ACHN (cell line): ENCODE measurements around the gene CSGALNACT2.

Source experiments
- DNase-seq: peaks from one replicate; pipeline ENCODE4 v3.0.0-alpha.2; 2015
- in situ Hi-C: cut with HindIII; loops from 2 replicates; pipeline ENCODE4 v1.10.0; 2017; ENCODE audit warnings: low sequenced_read_pairs, low pct_ligation_motif_present, low pct_unique_long_range_greater_than_20kb

Gene CSGALNACT2

DNA sequence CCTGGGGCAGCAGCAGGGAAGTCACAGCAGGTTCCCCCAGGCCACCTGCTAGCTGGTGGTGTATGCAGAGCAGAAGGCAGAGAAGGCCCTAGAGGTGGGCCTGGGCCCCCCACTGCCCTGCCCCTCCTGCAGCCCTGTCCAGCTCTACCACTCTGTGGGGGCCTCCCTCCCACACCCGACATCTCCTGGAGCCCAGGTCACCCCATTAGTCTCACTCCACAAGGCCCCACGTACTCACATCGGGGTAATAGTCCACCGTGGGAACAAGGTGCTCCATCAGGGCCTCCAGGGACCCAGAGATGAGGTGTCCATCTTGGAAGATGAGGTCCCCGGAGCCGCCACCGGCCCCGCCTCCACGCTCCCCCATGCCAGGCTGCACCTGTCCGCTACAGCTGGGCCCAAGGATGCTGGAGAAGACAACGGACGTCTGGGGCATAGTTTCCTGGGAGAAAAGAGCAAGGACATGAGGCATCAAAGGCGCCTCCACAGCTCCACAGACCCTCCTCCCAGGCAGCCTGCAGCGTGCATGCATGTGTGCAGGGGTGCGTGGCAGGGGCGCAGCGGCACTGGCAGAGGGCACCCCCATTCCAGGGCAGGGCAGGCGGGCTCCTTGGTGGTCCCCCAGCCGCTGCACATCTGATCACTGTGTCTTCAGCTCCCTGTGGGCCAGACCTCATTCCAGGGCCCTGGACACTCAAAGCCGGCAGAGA, 67.6 kb downstream of the CSGALNACT2 start:
- DNase-seq, result no peak
- in situ Hi-C loops, result no loop called here

DNA sequence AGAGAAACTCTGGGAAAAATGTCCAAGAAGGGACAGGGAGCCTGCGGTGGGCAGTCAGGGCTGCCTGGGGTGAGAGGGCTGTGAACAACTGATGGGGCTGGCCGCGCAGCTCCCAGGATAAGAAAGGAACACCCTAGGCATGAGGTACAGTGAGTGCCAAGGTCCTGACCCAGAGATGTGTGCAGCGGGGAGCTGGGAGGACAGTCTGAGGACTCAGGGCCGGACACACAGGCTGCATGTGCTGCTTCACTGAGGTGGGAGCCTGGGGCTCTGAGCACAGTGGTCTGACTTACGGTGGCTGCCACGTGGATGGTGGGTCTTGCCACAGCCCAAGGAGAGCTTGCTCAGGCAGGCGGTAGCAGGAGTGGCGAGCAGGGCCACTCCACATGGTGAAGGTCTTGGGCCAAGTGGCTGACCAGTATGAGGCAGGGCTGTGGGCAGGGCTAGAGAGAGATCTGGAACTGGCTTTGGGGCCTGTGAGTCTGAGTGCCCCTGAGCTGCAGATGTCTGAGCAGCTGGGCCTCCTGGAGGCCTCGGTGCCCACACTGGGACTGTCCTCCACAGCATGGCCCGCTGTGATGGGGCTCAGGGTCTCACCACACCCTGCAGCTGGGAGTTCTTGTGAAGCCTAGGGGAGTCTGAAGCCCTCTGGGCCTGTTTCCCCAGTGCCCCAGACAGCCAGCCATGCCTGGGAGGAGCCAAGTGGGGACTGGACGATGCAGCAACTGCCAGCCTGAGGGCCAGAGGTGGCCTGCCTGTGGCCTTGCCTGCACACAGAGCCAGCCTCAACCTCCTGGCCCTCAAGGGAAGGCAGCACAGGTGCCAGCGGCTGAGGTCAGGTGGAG, 68.4 kb downstream of the CSGALNACT2 start:
- in situ Hi-C loops, result no loop called here
- no peak for DNase-seq

DNA sequence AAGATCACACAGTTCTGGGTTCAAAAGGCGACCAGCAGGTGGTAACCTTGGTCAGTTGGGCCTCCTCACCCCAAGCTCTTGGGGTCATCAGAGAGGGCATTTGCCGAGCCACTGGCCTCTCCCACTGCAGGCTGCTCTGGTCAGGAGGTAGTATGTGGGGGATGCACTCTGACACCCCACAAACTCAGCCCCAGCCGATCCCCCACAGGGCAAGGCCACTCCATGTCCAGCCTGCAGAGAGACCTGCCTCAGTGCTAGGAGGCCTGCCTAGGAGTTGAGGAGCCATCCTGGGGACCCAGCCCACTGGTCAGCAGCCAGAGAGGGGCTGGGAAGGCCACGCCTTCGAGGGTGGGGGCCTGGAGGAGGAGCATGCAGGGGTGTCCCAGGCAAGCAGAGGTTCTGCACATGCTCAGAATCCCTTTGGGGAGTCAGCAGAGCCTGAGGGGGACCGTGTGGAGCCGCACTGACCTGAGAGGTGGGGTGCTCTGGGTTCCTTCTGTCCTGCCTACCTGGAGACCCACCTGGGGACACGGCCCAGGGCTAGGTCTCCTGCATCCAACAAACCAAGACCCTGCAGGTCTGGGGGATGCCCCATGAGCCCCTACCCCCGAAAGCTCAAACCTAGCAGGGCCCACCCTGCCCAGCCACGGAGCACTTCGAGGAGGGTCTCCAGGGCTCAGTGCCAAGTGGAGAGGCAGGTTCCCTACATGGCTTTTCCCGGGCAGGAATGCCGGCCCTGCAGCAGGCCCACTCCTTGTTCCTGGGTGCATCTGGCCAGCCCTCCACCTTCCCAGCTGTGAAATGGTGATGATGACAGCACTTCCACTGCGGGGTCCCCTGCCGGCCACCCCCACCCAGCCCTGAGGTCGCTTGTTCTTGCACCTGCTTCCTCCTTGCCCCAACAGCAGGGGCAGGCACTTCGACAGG, 70.2 kb downstream of the CSGALNACT2 start:
- no peak for DNase-seq
- in situ Hi-C loops, result no loop called here

DNA sequence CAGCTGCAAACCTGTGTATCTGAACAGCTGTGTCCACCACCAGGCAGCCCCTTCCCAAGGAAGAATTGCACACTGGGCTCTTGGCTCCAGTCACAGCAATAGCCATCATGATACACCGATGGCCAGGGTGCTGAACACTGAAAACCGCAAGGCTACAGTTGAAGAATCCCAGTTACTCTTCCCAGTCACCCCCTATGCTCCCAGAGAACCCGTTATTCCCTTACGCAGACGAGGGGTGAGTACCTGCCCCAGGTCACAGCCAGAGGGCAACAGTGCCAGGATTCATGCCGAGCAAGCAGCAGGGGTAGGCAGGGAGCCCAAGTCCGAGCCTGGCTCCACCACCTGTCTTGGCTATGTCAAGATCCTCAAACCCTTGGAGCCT, 70.8 kb downstream of the CSGALNACT2 start:
- DNase-seq, result no peak
- in situ Hi-C loops, result no loop called here

DNA sequence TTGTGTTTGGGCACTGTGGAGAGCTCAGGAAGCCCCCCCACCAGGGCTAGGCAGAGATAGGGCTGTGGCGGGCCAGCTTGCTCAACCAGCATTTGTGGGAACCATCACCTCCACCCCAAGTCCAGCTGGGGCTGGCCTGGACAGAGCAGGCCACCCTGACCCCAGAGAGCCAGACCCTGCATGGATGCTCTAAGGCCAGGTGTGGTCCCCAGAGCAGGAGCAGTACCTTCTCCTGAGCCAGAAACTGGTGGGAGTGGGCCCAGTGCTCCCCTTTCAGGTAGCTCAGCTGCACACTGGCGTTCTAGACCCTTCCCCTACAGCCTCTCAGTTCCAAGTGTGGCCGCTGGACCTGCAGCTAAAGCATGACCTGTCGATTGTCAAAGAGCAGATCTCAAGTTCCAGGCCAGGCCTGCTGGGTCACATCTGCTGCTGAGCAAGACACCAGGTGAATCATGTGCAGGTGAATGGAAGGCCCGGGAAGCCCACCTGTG, 71.5 kb downstream of the CSGALNACT2 start:
- in situ Hi-C loops, result no loop called here
- DNase-seq, result no peak

DNA sequence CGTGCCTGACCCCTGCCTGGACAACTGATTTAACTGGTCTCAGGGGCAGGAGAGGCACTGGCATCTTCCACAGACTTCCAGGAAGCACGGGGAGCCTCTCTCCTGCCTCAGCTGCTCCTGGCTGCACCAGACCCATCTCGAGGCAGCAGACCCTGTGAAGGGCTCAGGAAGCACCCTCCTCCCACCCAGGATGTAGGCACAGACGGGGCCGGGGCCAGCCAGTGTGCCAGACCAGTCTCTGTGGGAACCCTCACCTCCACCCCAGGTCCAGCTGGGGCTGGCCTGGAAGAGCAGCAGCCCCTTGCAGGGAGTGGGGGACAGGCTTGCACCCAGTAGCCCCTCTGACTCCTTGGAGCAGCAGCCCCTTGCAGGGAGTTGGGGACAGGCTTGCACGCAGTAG, 72.3 kb downstream of the CSGALNACT2 start:
- in situ Hi-C loops, result no loop called here
- DNase-seq, result no peak

DNA sequence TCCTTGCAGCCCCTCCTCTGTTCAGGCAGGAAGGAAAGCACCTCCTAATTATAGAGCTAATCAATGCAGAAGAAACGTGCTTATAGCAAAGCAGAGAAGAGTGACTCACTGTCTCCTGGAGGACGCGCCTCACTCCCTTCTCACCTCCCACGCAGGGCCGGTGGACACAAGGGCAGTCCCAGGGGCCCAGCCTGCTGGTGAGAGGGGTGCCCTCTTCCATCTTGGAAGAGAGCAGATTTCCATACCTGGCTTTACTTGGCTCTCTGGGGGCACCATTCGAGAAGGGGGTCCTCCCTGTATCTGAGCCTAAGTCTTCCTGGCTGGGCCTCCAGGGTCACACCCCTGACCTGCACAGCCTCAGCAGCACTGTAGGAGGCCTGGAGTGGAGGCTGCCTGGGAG, 72.8 kb downstream of the CSGALNACT2 start:
- in situ Hi-C loops, result no loop called here
- no peak for DNase-seq

DNA sequence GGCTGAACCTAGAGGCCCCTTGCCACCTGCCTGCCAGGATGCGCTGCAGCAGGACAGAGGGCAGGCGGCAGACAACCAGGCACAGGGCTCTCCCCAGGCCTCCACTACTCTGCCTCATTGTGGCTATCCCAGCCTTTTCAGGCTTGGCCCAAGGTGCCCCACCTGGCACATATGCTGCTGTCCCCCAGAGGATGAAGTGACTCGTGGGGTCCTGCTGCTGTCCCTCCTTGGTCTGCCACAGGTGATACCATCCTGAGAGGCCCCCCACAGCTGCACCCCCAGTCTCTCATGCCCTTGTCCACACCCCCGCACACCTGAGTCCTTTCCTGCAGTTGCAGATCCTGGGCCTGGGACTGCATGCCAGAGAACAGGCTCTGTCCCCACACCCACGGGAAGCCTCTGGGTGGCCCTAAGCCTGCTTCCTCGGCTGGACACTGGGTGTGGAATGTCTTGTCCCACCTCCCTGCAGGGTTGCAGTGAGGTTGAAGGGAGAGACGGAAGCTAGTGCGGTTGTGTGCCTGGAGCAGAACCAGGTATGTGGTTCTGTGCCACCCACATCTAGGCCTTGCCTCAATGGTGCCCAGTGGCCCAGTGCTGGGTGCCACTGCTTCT, 73.3 kb downstream of the CSGALNACT2 start:
- in situ Hi-C loops, result no loop called here
- DNase-seq, result no peak

DNA sequence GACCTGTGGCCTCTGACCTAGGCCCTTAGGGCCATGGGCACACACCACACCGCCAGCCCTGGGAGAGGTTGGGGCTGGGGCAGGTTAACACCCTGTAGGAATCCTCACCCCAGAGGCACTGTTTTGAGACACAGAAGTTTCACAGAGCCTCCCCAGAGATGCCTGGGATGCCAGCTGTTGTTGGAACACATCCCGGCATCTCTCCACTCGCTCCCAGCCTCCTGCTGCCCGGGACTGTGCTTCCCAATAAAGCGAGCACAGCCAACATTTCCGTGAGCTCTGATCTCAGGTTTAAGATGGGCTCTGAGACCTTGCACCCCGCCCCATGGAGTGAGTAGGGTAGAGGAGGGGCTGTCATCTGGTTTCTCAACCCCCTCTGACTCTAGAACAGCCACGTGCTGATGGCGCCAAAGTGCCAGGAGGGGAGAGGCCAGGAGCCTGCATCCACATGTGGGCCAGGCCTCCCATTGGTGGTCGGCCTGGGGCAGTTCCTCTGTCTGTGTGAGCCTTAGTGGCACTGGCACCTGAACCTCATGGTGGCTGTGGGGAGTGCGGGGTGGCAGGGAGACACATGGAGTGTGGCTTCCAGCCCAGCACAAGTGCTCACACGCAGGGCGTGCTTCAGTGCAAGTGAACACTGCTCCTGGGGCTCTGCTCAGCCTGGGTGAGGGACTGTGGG, 73.9 kb downstream of the CSGALNACT2 start:
- DNase-seq, result no peak
- in situ Hi-C loops, result no loop called here

DNA sequence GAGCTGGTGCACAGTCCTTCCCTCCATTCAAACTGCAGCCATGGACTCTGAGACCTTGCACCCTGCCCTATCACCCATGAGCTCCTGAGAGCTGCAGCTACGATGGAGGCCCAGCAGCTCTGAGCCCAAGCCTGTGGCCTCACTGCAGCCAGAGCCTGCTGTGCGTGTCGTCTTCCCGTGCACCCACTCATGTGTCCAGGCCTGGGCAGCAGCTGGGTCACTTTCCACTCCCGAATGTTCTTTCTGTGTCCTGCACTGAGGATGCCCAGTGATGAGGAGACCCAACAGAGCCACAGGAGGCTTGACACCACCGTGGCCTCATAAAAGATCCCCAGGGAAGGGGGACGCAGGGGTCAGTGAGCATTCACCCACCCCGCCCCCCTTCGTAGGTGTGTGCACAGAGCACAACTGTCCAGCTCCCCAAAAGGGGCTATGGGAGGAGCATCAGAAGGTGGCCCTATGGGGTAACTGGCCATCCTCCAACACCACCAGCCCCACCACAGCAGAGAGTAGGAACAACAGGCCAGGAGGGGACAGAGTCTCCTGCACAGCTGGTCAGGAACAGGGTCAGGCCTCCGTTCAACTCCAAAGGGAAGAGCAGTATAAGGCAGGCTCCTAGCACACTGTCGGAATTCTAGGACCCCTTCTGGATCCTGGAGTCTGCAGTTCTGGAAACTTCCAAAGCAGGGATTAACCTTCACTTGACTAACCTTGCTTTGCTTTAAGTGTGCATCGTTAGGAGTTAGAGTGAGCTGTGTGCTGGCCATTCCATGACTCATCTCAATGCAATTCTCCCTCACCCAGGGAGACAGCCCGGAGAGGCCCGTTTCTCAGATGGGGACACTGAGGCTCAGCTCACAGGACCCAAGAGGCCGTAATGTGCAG, 76.1 kb downstream of the CSGALNACT2 start:
- in situ Hi-C loops, result no loop called here
- peak; percentile 64 for DNase-seq

DNA sequence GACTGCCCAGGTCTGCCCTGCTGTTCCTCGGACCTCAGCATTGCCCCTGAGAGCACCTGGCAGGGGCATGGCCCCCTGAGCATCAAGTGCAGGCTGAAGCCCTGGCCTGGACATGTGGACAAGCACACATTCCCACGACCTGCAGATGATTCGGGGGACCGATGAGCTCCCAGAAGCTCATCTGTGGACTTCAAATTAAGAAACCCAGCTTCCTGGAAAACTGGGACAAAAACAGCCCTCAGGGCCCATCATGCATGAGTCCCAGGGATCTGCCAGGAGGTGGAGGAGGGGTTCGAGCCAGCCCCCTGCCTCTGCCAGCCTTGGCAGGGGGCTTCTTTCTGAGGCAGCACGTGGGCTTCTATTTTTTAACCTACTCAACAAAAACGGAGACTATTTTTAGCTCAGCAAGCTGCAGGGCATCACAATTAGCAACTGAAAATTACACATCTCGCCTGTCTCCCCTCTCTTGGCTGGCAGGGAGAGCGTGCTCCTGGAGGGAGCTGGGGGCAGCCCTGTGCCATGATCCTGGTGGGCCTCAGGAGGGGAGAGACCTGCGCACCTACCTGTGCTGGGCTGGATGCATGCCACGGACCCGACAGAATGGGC, 76.8 kb downstream of the CSGALNACT2 start:
- in situ Hi-C loops, result no loop called here

DNA sequence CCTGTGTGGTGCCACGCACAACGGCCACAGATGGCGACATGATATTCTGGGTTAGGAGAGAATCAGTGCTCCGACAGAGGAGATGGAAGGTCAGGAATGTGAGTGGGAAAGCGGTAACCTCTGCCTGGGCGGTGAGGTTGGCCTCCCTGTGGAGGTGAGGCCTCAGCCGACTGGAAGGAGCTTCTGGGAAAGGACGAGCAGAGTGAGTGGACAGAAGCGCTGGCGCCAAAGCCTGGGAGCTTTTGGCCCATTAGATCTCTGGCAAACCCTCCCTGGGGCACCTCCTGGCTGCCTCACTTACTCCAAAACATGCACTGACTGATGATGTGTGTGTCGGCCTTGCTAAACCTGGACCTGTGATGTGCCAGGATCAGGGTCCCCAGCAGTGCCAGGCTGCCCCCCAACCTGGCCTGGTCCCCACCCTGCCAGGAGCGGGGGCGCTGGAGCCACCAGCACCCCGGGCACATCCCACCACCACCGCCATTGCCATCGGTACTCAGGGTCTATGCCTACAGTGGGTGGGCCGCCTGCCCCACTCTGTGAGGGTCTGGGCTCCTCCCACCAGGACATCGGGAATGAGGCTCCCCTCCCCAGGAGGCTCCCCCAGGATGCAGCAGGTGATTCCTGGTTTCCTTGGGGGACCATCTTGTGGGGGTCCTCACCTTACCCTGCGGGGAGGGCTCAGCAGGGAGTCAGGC, 77.7 kb downstream of the CSGALNACT2 start:
- in situ Hi-C loops, result no loop called here
- no peak for DNase-seq

More for the DNA sequence above, 76.8 kb downstream of the CSGALNACT2 start:
- no peak for DNase-seq

DNA sequence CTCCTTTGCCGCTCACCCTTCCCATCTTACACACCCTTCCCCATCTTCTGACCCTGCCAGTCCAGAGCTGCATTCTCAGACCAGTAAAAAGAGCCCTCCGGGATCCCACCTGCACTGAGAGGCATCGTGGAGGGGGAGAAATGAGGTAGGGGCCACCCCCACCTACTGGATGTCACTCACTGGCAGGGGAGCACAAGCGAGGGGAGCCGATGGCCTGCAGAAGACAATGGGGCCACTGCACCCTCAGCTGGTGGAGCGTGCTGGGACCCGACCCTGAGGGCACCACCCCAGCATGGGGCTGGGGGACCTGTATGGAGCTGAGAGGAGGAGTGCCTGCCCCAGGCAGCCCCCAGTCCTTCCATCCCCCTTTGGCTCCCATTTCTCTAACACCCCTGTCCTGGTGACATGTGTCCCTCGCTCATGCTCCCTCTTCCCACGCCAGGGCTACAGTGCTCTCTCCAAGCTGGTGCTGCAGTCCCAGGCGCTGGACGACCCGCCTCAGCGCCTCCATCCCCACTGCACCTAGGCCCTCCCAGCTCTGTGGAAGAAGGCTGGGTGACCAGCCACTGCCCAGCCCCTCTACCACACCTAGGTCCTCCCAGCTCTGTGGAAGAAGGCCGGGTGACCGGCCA, 78.8 kb downstream of the CSGALNACT2 start:
- no peak for DNase-seq
- in situ Hi-C loops, result no loop called here

DNA sequence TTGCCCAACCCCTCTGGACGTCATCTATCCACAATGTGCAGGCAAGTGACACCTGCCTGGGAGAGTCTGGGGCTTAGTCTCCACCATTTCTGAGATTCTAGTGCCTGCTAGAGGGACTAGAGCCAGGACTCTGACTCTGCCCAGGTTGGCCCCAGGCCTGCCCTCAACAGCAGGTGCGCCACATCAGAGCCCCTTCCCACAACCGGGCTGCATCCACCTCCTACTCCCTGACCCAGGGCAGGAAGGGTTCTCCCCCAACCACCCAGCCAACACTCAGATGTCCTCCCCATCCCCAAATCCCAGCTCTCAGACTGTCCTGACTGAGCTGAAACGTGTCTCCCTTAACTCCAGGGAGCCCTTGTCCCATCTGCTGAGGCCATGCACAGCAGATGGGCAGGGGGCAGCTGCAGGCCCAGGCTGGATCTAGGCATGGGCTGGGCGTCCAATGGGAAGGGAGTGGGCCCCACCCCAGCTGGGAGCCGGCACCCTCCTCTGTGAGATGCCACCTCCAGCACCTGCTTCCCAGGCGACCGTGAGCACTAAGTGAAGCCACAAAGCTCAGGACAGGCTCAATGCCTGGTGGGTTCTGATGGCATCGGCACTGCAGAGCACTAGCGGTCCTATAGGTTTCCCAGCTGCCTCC, 79.4 kb downstream of the CSGALNACT2 start:
- in situ Hi-C loops, result no loop called here
- no peak for DNase-seq

DNA sequence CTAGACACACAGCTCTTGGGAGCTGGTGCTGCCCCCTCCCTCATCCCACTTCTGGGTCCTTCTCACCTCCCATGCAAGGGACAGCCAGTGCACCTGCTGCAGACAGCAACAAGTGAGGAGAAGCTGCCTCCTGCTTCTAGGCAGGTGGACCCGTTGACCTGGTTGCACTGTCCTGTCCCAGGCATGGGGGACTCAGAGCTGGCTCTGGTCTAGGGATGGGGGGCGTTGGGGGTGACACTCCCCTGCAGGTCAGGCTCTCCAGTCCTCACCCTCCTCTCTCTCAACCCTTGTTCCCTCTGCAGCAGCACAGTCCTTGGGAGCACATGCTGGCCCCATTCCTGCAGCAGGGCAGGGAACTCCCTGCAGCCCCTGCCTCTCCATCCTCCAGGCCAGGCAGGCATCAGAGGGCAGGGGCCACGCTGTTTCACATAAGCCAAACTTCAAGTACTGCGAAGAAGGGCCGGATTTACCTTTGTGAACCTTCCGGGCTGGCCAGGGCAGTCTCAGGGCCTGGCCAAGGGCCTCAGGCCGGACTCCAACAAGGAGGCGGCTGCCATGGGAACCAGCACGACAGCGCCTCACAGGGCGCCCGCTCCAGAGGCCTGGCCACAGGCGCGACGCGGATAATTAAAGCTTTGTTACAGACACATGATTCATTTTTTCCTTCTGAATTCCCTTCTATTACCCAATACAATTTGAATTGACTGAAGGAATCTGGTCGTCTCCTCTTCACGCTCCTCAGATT, 80.1 kb downstream of the CSGALNACT2 start:
- no peak for DNase-seq
- in situ Hi-C loops, result no loop called here
